Esophagus squamous epithelium (tissue), 4 donors: ENCODE data around the gene MPV17.

ENCODE experiments used
- POLR2A ChIP-seq, 4 donors: fragments of 450-650 bp; IDR thresholded peaks; one replicate each; pipeline ENCODE4 v1.6.1; 2017; ENCODE audit warnings: antibody characterized with exemption in 4 of 4, mild to moderate bottlenecking in 4 of 4, moderate library complexity in 3 of 4
- TF ChIP-seq, protein P1 (sequence below), 6 experiments: fragments of 450-650 bp in 4 of 6; fragments of 200-600 bp in 2 of 6; sonication (generic) in 2 of 6; IDR thresholded peaks; one replicate each; pipeline ENCODE4 v1.5.1; 2016 to 2019; ENCODE audit warnings: antibody characterized with exemption in 6 of 6, mild to moderate bottlenecking in 4 of 6, moderate library complexity in 4 of 6

DNA sequence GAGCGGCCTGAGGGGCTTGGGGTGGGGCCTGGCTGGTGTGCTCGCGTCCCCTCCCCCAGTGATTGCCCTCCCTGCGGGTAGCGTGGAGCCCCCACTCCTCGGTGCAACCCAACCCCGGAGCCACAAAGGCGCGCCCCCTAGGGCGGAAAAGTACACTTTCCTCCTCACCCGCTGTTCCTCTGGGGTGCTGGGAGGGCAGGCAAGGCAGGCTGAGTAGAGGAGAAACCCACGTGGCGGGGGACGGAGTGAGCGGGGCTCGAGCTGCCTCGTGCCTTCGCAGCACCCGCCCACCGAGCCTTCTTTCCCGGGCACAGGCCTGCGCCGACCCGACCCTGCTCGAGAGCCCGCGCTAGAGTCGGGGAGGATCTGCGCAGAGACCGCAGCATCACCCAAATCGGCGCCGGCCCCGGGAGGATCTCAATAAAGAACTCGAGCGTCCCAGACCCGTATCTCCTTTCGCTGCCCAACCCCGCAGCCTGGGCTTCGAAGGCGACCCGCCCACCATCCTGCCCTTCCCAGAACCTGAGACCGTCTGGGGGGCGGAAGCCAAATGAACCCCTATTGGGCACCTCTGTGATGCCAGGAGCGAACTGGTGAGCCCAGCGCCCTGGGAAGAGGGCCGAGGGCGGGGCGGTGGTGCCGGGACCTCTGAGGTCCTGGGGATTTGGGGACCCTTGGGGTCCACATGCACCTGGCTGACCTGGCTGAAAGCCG, 16.2 kb downstream of the MPV17 start:
- TF ChIP-seq POLR2A (IDR thresholded peaks at IDR 0.05) = no peak
- TF ChIP-seq, protein P1, sequence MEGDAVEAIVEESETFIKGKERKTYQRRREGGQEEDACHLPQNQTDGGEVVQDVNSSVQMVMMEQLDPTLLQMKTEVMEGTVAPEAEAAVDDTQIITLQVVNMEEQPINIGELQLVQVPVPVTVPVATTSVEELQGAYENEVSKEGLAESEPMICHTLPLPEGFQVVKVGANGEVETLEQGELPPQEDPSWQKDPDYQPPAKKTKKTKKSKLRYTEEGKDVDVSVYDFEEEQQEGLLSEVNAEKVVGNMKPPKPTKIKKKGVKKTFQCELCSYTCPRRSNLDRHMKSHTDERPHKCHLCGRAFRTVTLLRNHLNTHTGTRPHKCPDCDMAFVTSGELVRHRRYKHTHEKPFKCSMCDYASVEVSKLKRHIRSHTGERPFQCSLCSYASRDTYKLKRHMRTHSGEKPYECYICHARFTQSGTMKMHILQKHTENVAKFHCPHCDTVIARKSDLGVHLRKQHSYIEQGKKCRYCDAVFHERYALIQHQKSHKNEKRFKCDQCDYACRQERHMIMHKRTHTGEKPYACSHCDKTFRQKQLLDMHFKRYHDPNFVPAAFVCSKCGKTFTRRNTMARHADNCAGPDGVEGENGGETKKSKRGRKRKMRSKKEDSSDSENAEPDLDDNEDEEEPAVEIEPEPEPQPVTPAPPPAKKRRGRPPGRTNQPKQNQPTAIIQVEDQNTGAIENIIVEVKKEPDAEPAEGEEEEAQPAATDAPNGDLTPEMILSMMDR (IDR thresholded peaks at IDR 0.05) = no peak
